Subcutaneous abdominal adipose tissue (tissue), 5 donors: ENCODE results near the gene KRT222.

Source experiments
- H3K27ac ChIP-seq: one replicate; pipeline ENCODE4 v1.7.0; 2013; ENCODE audit warnings: low read depth, mild to moderate bottlenecking, inconsistent platforms, low read length, moderate library complexity
- H3K27me3 ChIP-seq, 5 donors: one replicate each; pipeline ENCODE4 v1.7.0; 2013; ENCODE audit warnings: low read length in 5 of 5, inconsistent platforms in 1 of 5; ENCODE audit not compliant: control insufficient read depth in 5 of 5, insufficient read depth in 4 of 5
- H3K36me3 ChIP-seq, 5 donors: one replicate each; pipeline ENCODE4 v1.7.0; 2013; ENCODE audit warnings: low read length in 5 of 5; ENCODE audit not compliant: control insufficient read depth in 5 of 5, insufficient read depth in 5 of 5
- H3K4me1 ChIP-seq, 5 donors: one replicate each; pipeline ENCODE4 v1.7.0; 2013; ENCODE audit warnings: low read length in 5 of 5, mild to moderate bottlenecking in 3 of 5, moderate library complexity in 1 of 5; ENCODE audit not compliant: control insufficient read depth in 5 of 5, insufficient read depth in 5 of 5
- H3K4me3 ChIP-seq, 5 donors: one replicate each; pipeline ENCODE4 v1.7.0; 2013; ENCODE audit warnings: low read length in 5 of 5, low read depth in 1 of 5
- H3K9ac ChIP-seq, 5 donors: one replicate each; pipeline ENCODE4 v1.7.0; 2013; ENCODE audit warnings: low read length in 5 of 5, mild to moderate bottlenecking in 4 of 5, moderate library complexity in 3 of 5
- H3K9me3 ChIP-seq, 5 donors: one replicate each; pipeline ENCODE4 v1.7.0; 2013; ENCODE audit warnings: low read length in 5 of 5; ENCODE audit not compliant: control insufficient read depth in 5 of 5
- donor health status: healthy.
- donor health status: healthy.
- donor health status: healthy.
- donor health status: healthy.
- donor health status: healthy.

The KRT222 gene

GRCh38 chr17:40664582-40665333 is at the start of gene KRT222:
Gene KRT222 (minus strand): TSS chr17:40665177. CDS start chr17:40665099, 78 bp downstream.
- no peak within 1 kb of the TSS for H3K27ac ChIP-seq
- peak within 1 kb of the TSS in 4 of 5 donors; percentile 11 to 62 (median 34) for H3K9ac ChIP-seq

GRCh38 chr17:40714473-40714872 is 49.5 kb upstream of the KRT222 start:
- Histone ChIP-seq H3K4me3 (no peak overlapping the region), H3K36me3 (no peaks in the 10 kb centered on the region), H3K27ac (no peak overlapping the region)

More at GRCh38 chr17:40664582-40665333, at the start of gene KRT222:
- no peaks in the 10 kb centered on the region for H3K36me3 ChIP-seq
- peaks cover 0 to 7% (median 4%) of the 10 kb centered on the region in 5 donors for H3K4me1 ChIP-seq
- no peaks in the 10 kb centered on the region for H3K9me3 ChIP-seq
- H3K27me3 ChIP-seq = peaks cover 0 to 9% (median 5%) of the 10 kb centered on the region in 5 donors
- H3K4me3 ChIP-seq = peak within 1 kb of the TSS; percentile 33 to 64 (median 55)

GRCh38 chr17:40707745-40708144 is 42.8 kb upstream of the KRT222 start:
- H3K36me3 ChIP-seq = no peaks in the 10 kb centered on the region
- no peak overlapping the region for H3K9ac ChIP-seq
- H3K27ac ChIP-seq = no peak overlapping the region
- H3K4me1 ChIP-seq = peaks cover 0 to 16% (median 10%) of the 10 kb centered on the region in 5 donors
- H3K27me3 ChIP-seq = peaks cover 0 to 3% (median 0%) of the 10 kb centered on the region in 5 donors
- H3K4me3 ChIP-seq = no peak overlapping the region
- no peaks in the 10 kb centered on the region for H3K9me3 ChIP-seq

More at GRCh38 chr17:40714473-40714872, 49.5 kb upstream of the KRT222 start:
- H3K9me3 ChIP-seq = no peaks in the 10 kb centered on the region
- no peaks in the 10 kb centered on the region for H3K4me1 ChIP-seq
- no peak overlapping the region for H3K9ac ChIP-seq
- peaks cover 0 to 9% (median 0%) of the 10 kb centered on the region in 5 donors for H3K27me3 ChIP-seq

GRCh38 chr17:40705584-40705983 is 40.6 kb upstream of the KRT222 start:
- Histone ChIP-seq H3K27me3 (peaks cover 0 to 6% (median 0%) of the 10 kb centered on the region in 5 donors), H3K4me1 (peaks cover 0 to 16% (median 10%) of the 10 kb centered on the region in 5 donors), H3K36me3 (no peaks in the 10 kb centered on the region), H3K27ac (no peak overlapping the region), H3K4me3 (no peak overlapping the region), H3K9me3 (no peaks in the 10 kb centered on the region), H3K9ac (no peak overlapping the region)

- peaks cover 0 to 6% (median 0%) of the 10 kb centered on the region in 5 donors for H3K27me3 ChIP-seq
- H3K27ac ChIP-seq = no peak within 1 kb of the TSS
- no peak within 1 kb of the TSS for H3K4me3 ChIP-seq
- H3K4me1 ChIP-seq = peaks cover 0 to 23% (median 16%) of the 10 kb centered on the region in 5 donors
- no peaks in the 10 kb centered on the region for H3K36me3 ChIP-seq
- no peak within 1 kb of the TSS for H3K9ac ChIP-seq
- no peaks in the 10 kb centered on the region for H3K9me3 ChIP-seq
Measured at GRCh38 chr17:40703652-40704051, 38.7 kb upstream of the KRT222 start, which contains the start of gene KRT24. Gene KRT24 (minus strand): TSS chr17:40703752. CDS start chr17:40703693, 59 bp downstream.

- Histone ChIP-seq H3K9me3 (no peaks in the 10 kb centered on the region), H3K36me3 (no peaks in the 10 kb centered on the region), H3K4me3 (no peak overlapping the region), H3K9ac (no peak overlapping the region), H3K27ac (no peak overlapping the region), H3K27me3 (peaks cover 0 to 6% (median 2%) of the 10 kb centered on the region in 5 donors), H3K4me1 (peaks cover 0 to 12% (median 5%) of the 10 kb centered on the region in 5 donors)
Measured at GRCh38 chr17:40702271-40702670, 37.3 kb upstream of the KRT222 start.

- Histone ChIP-seq H3K4me3 (peak overlapping the region in 1 of 5 donors; percentile 13), H3K27ac (no peak overlapping the region), H3K27me3 (peaks cover 0 to 6% (median 3%) of the 10 kb centered on the region in 5 donors), H3K4me1 (peaks cover 0 to 12% (median 5%) of the 10 kb centered on the region in 5 donors), H3K9ac (no peak overlapping the region), H3K9me3 (no peaks in the 10 kb centered on the region), H3K36me3 (no peaks in the 10 kb centered on the region)
Measured at GRCh38 chr17:40699853-40700252, 34.9 kb upstream of the KRT222 start.

GRCh38 chr17:40699371-40699770 is 34.4 kb upstream of the KRT222 start:
- no peaks in the 10 kb centered on the region for H3K36me3 ChIP-seq
- peaks cover 0 to 6% (median 3%) of the 10 kb centered on the region in 5 donors for H3K27me3 ChIP-seq
- H3K4me1 ChIP-seq = peaks cover 0 to 12% (median 5%) of the 10 kb centered on the region in 5 donors
- no peak overlapping the region for H3K27ac ChIP-seq
- no peaks in the 10 kb centered on the region for H3K9me3 ChIP-seq
- H3K4me3 ChIP-seq = no peak overlapping the region
- H3K9ac ChIP-seq = no peak overlapping the region

- Histone ChIP-seq H3K4me1 (peaks cover 0 to 12% (median 5%) of the 10 kb centered on the region in 5 donors), H3K36me3 (no peaks in the 10 kb centered on the region), H3K27ac (no peak overlapping the region), H3K4me3 (no peak overlapping the region), H3K9ac (no peak overlapping the region), H3K9me3 (no peaks in the 10 kb centered on the region), H3K27me3 (peaks cover 0 to 6% (median 3%) of the 10 kb centered on the region in 5 donors)
Measured at GRCh38 chr17:40697297-40697696, 32.3 kb upstream of the KRT222 start.

GRCh38 chr17:40696651-40697072 is 31.7 kb upstream of the KRT222 start:
- peaks cover 0 to 6% (median 3%) of the 10 kb centered on the region in 5 donors for H3K27me3 ChIP-seq
- H3K36me3 ChIP-seq = no peaks in the 10 kb centered on the region
- no peak overlapping the region for H3K4me3 ChIP-seq
- no peaks in the 10 kb centered on the region for H3K9me3 ChIP-seq
- no peak overlapping the region for H3K27ac ChIP-seq
- H3K9ac ChIP-seq = no peak overlapping the region
- H3K4me1 ChIP-seq = peaks cover 0 to 12% (median 5%) of the 10 kb centered on the region in 5 donors
